ENCODE measurements around the gene RASD2.
A peak's percentile ranks its signal among the peaks of the same experiment; 100 is the strongest.

Gene RASD2

GRCh38 chr22:35561796-35562526 lies 21.3 kb downstream of the RASD2 start:
- no peak for DNase-seq

- no peak for DNase-seq
Measured at GRCh38 chr22:35563211-35563610, 22.6 kb downstream of the RASD2 start.

GRCh38 chr22:35564975-35565867 lies 24.6 kb downstream of the RASD2 start:
- no peak for DNase-seq

GRCh38 chr22:35567351-35568141 lies 26.9 kb downstream of the RASD2 start:
- no peak for DNase-seq

- DNase-seq: no peak
Measured at GRCh38 chr22:35568751-35569739, 28.4 kb downstream of the RASD2 start.

- DNase-seq: no peak
Measured at GRCh38 chr22:35569916-35570315, 29.3 kb downstream of the RASD2 start.

GRCh38 chr22:35570686-35571194 lies 30.1 kb downstream of the RASD2 start:
- DNase-seq: no peak

- DNase-seq: no peak
Measured at GRCh38 chr22:35572556-35572955, 31.9 kb downstream of the RASD2 start.

- DNase-seq: no peak
Measured at GRCh38 chr22:35575116-35575748, 34.6 kb downstream of the RASD2 start.

- DNase-seq: no peak
Measured at GRCh38 chr22:35576671-35577070, 36.0 kb downstream of the RASD2 start.

GRCh38 chr22:35577799-35578659 lies 37.4 kb downstream of the RASD2 start:
- no peak for DNase-seq

- no peak for DNase-seq
Measured at GRCh38 chr22:35578836-35579575, 38.4 kb downstream of the RASD2 start.

- DNase-seq: no peak
Measured at GRCh38 chr22:35580351-35581022, 39.9 kb downstream of the RASD2 start.

- DNase-seq: no peak
Measured at GRCh38 chr22:35581023-35581413, 40.4 kb downstream of the RASD2 start.

GRCh38 chr22:35582218-35582860 lies 41.7 kb downstream of the RASD2 start:
- no peak for DNase-seq

- peak; percentile 65 for DNase-seq
Measured at GRCh38 chr22:35582861-35583670, 42.4 kb downstream of the RASD2 start.

GRCh38 chr22:35586771-35587170 lies 46.1 kb downstream of the RASD2 start:
- DNase-seq: no peak

Measured in CD4-positive, alpha-beta T cell treated with Interleukin-17A for 1 hour (primary cell).